GM18519 (cell line): Measurements from ENCODE around the gene LIN7C.

Experiments used
- ATAC-seq: cut with Tn5 transposase; IDR thresholded peaks from one replicate; pipeline ENCODE4 v1.9.1; 2021; ENCODE audit warnings: mild to moderate bottlenecking, moderate library complexity; ENCODE audit not compliant: unreplicated experiment, low FRiP score

Gene LIN7C

GRCh38 chr11:27471589-27472397, 34.8 kb downstream of the LIN7C start:
- peak; percentile 16 for ATAC-seq

GRCh38 chr11:27470826-27471588, 35.6 kb downstream of the LIN7C start:
- no peak for ATAC-seq

GRCh38 chr11:27470166-27470565, 36.4 kb downstream of the LIN7C start:
- no peak for ATAC-seq

- ATAC-seq = no peak
These were observed 37.4 kb downstream of the LIN7C start for GRCh38 chr11:27468995-27469695.

- no peak for ATAC-seq
These were observed 38.2 kb downstream of the LIN7C start for GRCh38 chr11:27468209-27468994.

GRCh38 chr11:27467181-27467913, 39.2 kb downstream of the LIN7C start:
- ATAC-seq = no peak

- no peak for ATAC-seq
These were observed 40.2 kb downstream of the LIN7C start for GRCh38 chr11:27466363-27466762.

GRCh38 chr11:27465629-27466028, 40.9 kb downstream of the LIN7C start:
- ATAC-seq = no peak

- ATAC-seq = no peak
These were observed 41.7 kb downstream of the LIN7C start for GRCh38 chr11:27464909-27465308.

- no peak for ATAC-seq
These were observed 42.3 kb downstream of the LIN7C start for GRCh38 chr11:27464289-27464696.

GRCh38 chr11:27462543-27462942, 44.0 kb downstream of the LIN7C start:
- ATAC-seq = no peak

GRCh38 chr11:27460158-27460978, 46.2 kb downstream of the LIN7C start:
- no peak for ATAC-seq

- no peak for ATAC-seq
These were observed 47.4 kb downstream of the LIN7C start for GRCh38 chr11:27459191-27459590.

- no peak for ATAC-seq
These were observed 48.4 kb downstream of the LIN7C start for GRCh38 chr11:27458182-27458581.

- no peak for ATAC-seq
These were observed 49.7 kb downstream of the LIN7C start for GRCh38 chr11:27456795-27457329.

- no peak for ATAC-seq
These were observed 50.3 kb downstream of the LIN7C start for GRCh38 chr11:27456140-27456794.

- ATAC-seq = no peak
These were observed 50.9 kb downstream of the LIN7C start for GRCh38 chr11:27455667-27456066.

GRCh38 chr11:27453701-27454100, 52.9 kb downstream of the LIN7C start:
- no peak for ATAC-seq
